ENCODE measurements around the gene ZNF532.
"Not testable (repeated sequence)": the region's sequence is repeated elsewhere in the genome, so short reads cannot be mapped to it uniquely, and the experiment has no call there.

Gene ZNF532, protein sequence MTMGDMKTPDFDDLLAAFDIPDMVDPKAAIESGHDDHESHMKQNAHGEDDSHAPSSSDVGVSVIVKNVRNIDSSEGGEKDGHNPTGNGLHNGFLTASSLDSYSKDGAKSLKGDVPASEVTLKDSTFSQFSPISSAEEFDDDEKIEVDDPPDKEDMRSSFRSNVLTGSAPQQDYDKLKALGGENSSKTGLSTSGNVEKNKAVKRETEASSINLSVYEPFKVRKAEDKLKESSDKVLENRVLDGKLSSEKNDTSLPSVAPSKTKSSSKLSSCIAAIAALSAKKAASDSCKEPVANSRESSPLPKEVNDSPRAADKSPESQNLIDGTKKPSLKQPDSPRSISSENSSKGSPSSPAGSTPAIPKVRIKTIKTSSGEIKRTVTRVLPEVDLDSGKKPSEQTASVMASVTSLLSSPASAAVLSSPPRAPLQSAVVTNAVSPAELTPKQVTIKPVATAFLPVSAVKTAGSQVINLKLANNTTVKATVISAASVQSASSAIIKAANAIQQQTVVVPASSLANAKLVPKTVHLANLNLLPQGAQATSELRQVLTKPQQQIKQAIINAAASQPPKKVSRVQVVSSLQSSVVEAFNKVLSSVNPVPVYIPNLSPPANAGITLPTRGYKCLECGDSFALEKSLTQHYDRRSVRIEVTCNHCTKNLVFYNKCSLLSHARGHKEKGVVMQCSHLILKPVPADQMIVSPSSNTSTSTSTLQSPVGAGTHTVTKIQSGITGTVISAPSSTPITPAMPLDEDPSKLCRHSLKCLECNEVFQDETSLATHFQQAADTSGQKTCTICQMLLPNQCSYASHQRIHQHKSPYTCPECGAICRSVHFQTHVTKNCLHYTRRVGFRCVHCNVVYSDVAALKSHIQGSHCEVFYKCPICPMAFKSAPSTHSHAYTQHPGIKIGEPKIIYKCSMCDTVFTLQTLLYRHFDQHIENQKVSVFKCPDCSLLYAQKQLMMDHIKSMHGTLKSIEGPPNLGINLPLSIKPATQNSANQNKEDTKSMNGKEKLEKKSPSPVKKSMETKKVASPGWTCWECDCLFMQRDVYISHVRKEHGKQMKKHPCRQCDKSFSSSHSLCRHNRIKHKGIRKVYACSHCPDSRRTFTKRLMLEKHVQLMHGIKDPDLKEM (N-terminal part only)

DNA sequence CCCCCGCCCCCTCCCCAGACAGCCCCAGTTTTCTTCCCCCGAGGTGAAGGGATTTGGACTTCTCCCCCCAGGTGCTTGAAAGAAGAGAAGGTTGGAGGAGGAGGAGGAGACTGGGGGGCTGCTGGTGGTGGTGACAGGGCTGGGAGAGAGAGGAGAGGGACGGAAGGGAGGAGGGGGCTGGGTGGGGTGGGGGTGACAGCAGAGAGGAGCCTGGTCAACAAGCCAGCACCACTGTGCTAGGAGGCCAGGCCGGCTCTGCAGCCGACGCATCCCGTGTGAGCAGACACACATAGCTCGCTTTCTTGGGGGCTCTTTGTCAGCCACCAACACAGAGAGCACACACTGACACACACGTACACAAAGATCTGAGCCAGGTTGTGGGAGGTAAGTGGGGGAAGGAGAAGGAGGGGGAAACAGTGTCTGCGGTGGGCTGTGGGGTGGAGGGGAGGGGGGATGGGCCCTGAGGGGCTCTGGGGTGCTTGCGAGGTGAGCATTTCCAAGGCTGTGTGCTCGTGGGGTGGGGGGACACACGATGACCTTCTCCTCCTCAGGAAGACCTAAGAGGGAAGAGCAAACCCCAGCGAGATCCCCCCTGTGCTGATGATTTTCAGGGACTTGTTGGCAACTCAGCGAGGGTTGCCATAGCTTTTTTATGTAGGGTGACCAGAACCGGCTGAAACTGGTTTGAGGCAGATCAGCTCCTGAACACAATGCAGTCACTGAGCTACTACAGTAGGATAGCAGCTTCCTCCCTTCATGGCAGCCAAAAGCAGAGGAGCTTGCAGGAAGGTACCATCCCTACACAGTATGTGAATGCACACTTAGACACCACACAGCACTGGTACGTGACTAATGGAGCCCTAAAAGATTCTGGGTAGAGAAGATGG lies at the start of gene ZNF532:
TSS of gene ZNF532 (plus strand) at position 732 of the 887 bp plus-strand sequence. CDS start 53,411 bp downstream, outside the sequence.
- no peak for DNase-seq

GRCh38 chr18:58819051-58819450 lies 45.6 kb upstream of the ZNF532 start:
- no peak for DNase-seq

DNA sequence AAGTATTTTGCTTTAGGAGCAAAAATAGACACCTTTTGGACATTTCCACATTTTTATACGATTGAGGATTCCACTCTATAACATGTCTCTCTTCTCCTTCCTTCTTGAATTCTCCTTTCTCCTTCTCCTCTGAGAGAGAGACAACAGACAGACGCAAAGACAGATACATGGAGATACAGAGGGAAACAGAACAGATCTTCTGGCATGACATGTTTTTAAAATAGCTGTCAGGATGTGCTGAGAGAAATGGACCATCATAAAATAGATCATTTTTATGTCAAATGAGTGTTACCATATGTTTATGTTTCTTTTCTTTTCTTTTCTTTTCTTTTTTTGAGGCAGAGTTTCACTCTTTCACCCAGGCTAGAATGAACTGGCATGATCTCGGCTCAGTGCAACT lies 44.4 kb upstream of the ZNF532 start:
- no peak for DNase-seq

- no peak for DNase-seq
These were observed 41.7 kb upstream of the ZNF532 start for GRCh38 chr18:58822944-58823343.

DNA sequence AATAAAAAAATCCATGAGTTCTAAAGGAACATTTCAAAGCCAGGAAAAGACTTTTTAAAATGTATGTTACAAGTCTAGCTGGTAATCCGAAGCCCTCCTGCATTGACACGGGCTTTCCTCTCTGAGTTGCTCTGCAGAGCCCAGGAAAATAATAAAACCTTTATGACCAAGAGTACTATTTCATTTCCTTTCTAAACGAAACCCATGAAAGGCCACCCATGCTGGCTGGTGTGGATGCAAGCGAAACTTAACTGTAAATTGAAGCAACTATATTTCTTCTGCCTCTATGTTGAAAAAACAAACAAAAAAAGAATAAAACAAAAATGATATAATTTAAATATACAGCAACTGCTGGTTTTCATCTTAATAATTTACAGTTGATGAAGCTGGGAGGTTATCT lies 41.3 kb upstream of the ZNF532 start:
- DNase-seq = no peak

DNA sequence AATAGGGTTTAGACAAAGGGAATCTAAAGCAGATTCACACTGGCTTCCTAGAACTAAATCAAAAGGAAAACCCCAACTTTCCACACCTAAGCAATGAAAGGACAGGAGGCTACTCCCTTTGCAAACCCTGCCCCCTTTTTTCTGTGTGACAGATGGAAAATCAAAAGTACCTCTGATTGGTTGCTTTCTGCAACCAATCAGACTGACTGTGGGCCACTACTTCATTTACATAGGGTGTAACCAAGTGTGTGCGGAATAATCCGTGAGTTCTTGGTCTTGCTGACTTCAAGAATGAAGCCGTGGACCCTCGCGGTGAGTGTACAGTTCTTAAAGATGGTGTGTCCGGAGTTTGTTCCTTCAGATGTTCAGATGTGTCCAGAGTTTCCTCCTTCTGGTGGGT lies 37.8 kb upstream of the ZNF532 start:
- not testable (repeated sequence) for DNase-seq

GRCh38 chr18:58827428-58827827 lies 37.2 kb upstream of the ZNF532 start:
- DNase-seq = no peak

DNA sequence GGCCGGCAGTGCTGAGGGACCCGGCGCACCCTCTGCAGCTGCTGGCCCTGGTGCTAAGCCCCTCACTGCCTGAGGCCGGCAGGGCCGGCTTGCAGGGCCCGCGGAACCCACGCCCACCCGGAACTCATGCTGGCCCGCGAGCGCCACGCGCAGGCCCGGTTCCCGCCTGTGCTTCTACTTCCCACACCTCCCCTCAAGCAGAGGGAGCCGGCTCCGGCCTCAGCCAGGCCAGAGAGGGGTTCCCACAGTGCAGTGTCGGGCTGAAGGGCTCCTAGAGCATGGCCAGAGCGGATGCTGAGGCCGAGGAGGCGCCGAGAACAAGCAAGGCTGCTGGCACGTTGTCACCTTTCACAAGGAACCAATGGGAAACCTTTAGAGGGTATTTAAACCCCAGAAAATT lies 36.8 kb upstream of the ZNF532 start:
- DNase-seq = no peak

DNA sequence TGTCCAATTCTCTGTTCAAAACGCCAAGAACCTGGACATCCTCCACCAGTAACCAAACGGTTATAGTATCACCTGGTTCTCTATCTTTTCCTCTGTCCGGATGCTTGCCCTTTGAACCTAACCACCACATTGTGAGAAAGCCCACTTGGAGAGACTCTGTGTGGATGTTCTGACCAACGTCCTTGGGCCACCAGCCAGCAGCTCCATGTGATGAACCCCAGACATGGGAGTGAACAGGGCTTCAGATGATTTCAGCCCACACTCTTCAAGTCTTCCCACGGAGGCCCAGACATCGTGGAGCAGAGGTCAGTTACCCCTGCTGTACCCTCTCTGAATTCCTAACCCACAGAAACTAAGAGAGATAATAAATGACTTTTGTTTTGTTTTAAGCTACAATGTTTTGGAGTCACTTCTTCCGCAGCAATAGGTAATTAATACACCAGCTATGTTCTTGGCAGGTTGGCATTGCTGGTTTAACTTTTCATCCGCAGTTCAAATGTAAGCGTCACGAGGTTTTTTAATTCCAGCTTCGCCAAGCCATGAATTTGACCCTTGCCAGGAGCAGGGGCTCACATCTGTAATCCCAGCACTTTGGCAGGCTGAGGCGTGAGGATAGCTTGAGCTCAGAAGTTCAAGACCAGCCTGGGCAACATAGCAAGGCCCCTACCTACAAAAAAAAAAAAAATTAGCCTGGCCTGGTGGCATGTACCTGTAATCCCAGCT lies 36.1 kb upstream of the ZNF532 start:
- DNase-seq = no peak

DNA sequence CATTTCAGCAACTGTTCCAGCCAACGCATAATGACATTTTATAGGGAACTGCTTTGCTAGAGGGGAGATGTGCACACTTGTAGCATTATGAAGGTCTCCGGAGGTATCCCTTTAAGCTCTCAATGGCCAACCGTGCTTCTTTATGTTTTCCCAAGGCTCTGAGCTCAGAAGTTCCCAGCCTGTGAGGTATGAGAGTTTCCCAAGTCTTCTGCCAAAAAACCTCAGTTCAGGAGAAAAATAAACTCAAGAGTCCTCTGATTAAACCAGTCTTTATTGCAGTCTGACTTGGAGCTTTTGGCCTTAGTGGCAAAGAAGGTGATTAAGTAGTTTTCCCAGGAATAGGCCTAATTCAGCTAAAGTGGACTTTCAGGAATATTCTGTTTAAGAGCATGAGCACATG lies 35.4 kb upstream of the ZNF532 start:
- DNase-seq = no peak

DNA sequence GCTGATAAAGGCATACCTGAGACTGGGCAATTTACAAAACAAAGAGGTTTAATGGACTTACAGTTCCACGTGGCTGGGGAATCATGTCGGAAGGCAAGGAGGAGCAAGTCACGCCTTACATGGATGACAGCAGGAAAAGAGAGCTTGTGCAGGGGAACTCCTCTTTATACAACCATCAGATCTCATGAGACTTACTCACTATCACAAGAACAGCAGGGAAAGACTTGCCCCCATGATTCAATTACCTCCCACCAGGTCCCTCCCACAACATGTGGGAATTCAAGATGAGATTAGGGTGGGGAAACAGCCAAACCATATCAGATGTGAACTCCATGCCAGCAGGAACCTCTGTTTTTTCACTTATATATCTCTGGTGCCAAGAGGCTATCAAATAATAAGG lies 34.8 kb upstream of the ZNF532 start:
- not testable (repeated sequence) for DNase-seq

DNA sequence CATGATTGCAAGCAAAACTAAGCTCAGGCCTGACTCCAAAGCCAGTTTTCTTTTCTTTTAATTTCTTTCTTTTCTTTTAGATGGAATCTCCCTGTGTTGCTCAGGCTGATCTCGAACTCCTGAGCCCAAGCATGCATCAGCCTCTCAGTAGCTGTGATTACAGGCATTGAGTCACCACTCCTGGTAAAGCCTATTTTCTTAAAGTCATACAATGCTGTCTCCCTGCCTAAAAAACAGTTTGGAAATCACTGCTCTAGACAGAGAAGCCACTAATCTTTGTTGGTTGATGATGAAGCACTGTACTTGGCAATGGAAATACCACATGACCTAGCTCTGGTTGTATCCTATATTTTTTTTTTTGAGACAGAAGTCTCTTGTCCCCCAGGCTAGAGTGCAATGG lies 33.1 kb upstream of the ZNF532 start:
- DNase-seq = no peak

DNA sequence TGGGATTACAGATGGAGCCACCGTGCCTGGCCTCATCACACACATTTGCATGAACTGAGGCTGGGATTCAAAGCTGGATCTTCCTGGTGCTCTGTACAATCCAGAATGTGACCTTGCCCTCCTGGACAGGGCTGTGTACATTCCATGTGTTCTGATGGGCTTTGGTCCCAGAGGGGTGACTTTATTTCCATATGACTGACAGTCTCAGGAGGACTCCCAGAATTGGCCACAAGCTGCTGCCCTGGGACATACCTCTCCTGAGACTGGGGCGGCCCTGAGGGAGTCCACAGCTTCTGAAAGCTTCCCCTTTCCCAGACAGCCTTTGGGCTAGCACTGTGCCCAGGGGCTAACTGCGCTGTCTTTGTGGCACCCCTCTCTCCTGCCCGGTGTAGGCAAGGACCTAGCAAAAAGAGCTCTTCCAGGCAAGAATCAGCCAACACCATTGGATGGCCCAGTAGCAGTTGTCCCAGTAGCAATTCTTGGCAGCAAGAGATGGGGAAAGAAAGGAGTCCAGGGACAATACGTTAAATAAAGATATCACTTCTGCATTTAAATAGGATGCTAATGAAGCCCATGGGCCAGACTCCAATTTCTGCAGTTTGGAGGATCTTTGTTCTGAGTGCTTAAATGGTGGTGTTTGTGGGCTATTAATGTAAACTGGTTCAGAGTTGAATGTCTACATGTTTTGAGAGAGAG lies 26.4 kb upstream of the ZNF532 start:
- DNase-seq = no peak

- no peak for DNase-seq
These were observed 25.7 kb upstream of the ZNF532 start for GRCh38 chr18:58838946-58839345.

DNA sequence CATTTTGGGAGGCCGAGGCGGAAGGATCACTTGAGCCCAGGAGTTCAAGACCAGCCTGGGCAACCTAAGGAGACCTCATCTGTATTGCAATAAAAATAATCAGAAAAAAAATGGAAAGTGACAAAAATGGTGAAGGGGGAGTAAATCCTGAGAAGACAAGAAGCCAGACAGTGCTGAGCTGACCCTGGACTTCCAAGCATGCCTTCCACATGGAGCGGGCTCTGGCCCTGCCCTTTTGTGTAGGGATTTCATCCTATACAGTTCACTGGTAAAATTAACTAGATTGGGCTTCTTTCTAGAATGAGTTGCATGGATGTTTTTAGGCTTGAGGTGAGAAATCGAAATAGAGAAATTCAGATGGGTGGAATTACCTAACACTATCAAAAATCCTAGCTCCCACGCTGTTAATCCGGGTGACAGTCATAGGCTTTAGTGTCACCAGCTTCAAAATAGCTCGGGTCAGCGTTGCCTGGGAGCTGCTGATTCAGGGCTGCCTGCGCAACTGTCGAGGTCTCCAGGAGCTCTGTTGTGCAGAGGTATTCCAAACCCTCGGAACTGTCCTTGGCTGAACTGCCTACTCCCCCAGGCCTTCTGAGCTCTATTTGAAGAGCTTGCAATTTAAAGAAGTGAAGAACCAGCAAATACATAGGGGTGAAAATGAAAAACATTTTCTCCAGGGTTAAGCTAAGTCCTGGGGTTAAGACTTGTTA lies 21.5 kb upstream of the ZNF532 start:
- no peak for DNase-seq

- no peak for DNase-seq
These were observed 21.0 kb upstream of the ZNF532 start for GRCh38 chr18:58843688-58844035.

- DNase-seq = no peak
These were observed 19.8 kb upstream of the ZNF532 start for GRCh38 chr18:58844871-58845270.

GRCh38 chr18:58845928-58846724 lies 18.6 kb upstream of the ZNF532 start:
- DNase-seq = no peak

DNA sequence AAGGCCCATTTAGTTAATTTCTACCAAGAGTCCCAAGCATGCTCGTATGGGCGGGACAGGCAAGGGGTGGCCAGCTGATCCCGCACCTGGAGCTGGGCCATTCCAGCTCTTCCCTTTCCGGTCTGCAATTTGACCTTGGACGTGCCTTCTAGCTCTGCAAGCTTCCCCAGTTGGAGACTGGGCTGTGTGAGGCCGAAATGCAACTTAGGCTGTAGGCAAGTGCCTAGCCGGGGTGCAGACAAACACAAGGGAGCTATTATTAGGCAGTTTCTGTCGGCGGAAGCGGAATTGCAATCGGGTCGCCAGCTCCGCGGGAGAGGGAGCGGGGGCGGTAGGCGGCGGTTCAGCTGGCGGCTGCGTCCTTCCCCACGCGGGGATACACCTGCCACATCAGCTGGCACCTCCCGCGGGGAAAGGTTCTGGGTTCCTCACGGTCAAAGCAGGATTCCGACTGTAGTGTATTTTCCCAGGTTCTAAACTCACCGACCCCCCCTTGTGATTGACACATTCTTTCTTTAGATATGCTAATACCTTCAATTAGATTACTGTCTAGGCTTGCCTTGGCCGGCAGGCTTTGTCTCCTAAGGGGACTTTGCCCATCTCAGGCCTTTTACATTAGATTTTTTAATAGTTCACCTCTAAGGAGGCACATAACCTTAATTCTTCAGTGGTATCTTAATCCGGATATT lies 17.1 kb upstream of the ZNF532 start:
- DNase-seq = peak; percentile 3

All from stimulated activated CD4-positive, alpha-beta T cell treated with anti-CD3 and anti-CD28 coated beads, Interleukin-4, amount 100 ng/mL, for 1 hour (primary cell).